SU-DHL-6 (cell line): ENCODE data around the gene ESPN.

Source experiments
- H2AFZ ChIP-seq: fragments of 200-600 bp; sonication (generic); 2 replicates; pipeline ENCODE4 v1.6.1; 2014; ENCODE audit warnings: low read depth, mild to moderate bottlenecking, moderate library complexity, mixed read lengths, antibody characterized with exemption, low read length; ENCODE audit not compliant: severe bottlenecking
- H3F3A ChIP-seq: fragments of 200-600 bp; shearing (Covaris generic); 2 replicates; pipeline ENCODE4 v1.6.0; 2016; ENCODE audit warnings: antibody characterized with exemption, mild to moderate bottlenecking; ENCODE audit not compliant: insufficient read depth
- H3K27ac ChIP-seq: fragments of 200-600 bp; sonication (generic); 2 replicates; pipeline ENCODE4 v1.5.1; 2016; ENCODE audit warnings: low read depth, mild to moderate bottlenecking, low read length, moderate library complexity, mixed read lengths
- H3K27me3 ChIP-seq: fragments of 200-600 bp; sonication (generic), shearing (Covaris generic); 2 replicates; pipeline ENCODE4 v1.6.0; 2014; ENCODE audit warnings: mild to moderate bottlenecking, low read length
- H3K36me3 ChIP-seq: fragments of 200-600 bp; sonication (generic); 2 replicates; pipeline ENCODE4 v1.6.1; 2014; ENCODE audit warnings: mild to moderate bottlenecking, low read length, mixed read lengths
- H3K4me2 ChIP-seq: fragments of 300-600, 200-600 bp; shearing (Covaris generic), sonication (generic); 2 replicates; pipeline ENCODE4 v1.6.0; 2014; ENCODE audit warnings: low read length, low read depth, mild to moderate bottlenecking; ENCODE audit not compliant: poor library complexity, severe bottlenecking
- H3K4me3 ChIP-seq: fragments of 200-600 bp; sonication (generic); 2 replicates; pipeline ENCODE4 v1.5.1; 2014; ENCODE audit warnings: antibody characterized with exemption, low read length, mild to moderate bottlenecking, mixed read lengths; ENCODE audit not compliant: insufficient read depth, poor library complexity, severe bottlenecking
- H3K79me2 ChIP-seq: fragments of 200-600 bp; sonication (generic); 2 replicates; pipeline ENCODE4 v1.6.1; 2014; ENCODE audit warnings: mild to moderate bottlenecking, low read length, moderate library complexity; ENCODE audit not compliant: insufficient read depth
- H3K9ac ChIP-seq: fragments of 200-600 bp; sonication (generic); 2 replicates; pipeline ENCODE4 v1.7.0; 2014; ENCODE audit warnings: mild to moderate bottlenecking, low read length
- H3K9me2 ChIP-seq: fragments of 200-600 bp; sonication (generic); replicated peaks from 2 replicates; pipeline ENCODE4 v1.6.1; 2014; ENCODE audit warnings: low read length; ENCODE audit not compliant: insufficient read depth
- H3K9me3 ChIP-seq: fragments of 200-600 bp; sonication (generic); 2 replicates; pipeline ENCODE4 v1.6.1; 2014; ENCODE audit warnings: low read length, mixed read lengths; ENCODE audit not compliant: insufficient read depth
- H4K20me1 ChIP-seq: fragments of 200-600 bp; sonication (generic); 2 replicates; pipeline ENCODE4 v1.6.1; 2014; ENCODE audit warnings: low read depth, mild to moderate bottlenecking, antibody characterized with exemption, low read length, moderate library complexity, mixed read lengths
- EZH2phosphoT487 ChIP-seq: fragments of 200-600 bp; sonication (generic), shearing (Covaris generic); conservative IDR thresholded peaks from 2 replicates; pipeline ENCODE4 v1.6.1; 2018; ENCODE audit warnings: mild to moderate bottlenecking, antibody characterized with exemption, low read length, moderate library complexity, mixed read lengths
- TF ChIP-seq, protein P1 (sequence below): fragments of 200-600 bp; sonication (generic); IDR thresholded peaks from one replicate; pipeline ENCODE4 v1.5.1; 2017; ENCODE audit warnings: antibody characterized with exemption, mild to moderate bottlenecking, low read length, moderate library complexity; ENCODE audit not compliant: insufficient read depth, poor library complexity, severe bottlenecking

ESPN gene

DNA sequence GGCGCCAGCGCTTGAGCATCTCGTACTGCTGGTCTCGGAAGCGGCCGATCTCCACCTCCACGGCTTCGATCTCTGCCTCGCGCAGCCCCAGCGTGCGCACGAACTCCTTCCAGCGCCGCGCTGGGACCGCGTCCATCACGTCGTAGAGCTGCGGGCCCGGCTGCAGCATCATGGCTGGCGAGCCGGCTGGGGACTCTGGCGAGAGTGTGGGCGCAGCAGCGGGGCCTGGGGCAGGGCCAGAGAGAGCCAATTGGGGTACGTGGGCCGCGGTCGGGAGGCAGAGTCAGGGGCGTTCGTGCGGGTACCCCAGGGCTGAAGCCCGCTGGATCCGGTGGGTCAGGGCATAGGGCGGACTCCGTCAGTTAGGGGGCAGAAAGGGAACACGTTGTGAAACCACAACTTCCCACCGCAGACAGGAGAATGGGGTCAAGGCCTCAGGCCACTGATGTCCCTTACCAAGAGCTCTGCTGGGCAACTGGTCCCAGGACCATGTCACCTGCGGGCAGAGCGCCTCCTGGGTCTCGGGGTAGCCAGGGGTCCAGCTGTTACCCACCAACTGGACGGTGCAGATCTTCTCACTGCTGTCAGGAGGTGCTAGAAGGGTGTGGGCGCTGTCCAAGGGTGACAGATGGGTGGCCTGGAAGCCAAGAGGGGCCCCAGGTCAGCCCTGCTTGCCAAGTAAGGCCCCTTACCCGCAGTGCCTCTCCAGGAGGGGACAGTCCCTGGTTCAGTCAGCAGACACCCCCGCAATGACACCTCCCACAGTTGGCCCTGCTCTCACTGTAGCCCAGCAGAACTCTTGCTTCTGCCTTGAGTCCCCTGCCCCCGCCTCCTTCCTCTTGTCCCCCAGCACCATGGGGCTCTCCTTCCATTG is 37.2 kb downstream of the ESPN start:
- H2AFZ ChIP-seq = no peak overlapping the region
- H3K27ac ChIP-seq = no peak overlapping the region
- TF ChIP-seq, protein P1, sequence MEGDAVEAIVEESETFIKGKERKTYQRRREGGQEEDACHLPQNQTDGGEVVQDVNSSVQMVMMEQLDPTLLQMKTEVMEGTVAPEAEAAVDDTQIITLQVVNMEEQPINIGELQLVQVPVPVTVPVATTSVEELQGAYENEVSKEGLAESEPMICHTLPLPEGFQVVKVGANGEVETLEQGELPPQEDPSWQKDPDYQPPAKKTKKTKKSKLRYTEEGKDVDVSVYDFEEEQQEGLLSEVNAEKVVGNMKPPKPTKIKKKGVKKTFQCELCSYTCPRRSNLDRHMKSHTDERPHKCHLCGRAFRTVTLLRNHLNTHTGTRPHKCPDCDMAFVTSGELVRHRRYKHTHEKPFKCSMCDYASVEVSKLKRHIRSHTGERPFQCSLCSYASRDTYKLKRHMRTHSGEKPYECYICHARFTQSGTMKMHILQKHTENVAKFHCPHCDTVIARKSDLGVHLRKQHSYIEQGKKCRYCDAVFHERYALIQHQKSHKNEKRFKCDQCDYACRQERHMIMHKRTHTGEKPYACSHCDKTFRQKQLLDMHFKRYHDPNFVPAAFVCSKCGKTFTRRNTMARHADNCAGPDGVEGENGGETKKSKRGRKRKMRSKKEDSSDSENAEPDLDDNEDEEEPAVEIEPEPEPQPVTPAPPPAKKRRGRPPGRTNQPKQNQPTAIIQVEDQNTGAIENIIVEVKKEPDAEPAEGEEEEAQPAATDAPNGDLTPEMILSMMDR = no peak
- TF ChIP-seq EZH2phosphoT487 = no peak
- no peaks in the 10 kb centered on the region for H3K36me3 ChIP-seq
- H3K4me2 ChIP-seq = no peak overlapping the region
- H3K9me3 ChIP-seq = no peaks in the 10 kb centered on the region
- no peaks in the 10 kb centered on the region for H3K79me2 ChIP-seq
- H3K27me3 ChIP-seq = no peaks in the 10 kb centered on the region
- H3K4me3 ChIP-seq = no peak overlapping the region
- H3K9ac ChIP-seq = no peak overlapping the region
- H3K9me2 ChIP-seq = no peaks in the 10 kb centered on the region
- H4K20me1 ChIP-seq = no peaks in the 10 kb centered on the region
- H3F3A ChIP-seq = no peaks in the 10 kb centered on the region

DNA sequence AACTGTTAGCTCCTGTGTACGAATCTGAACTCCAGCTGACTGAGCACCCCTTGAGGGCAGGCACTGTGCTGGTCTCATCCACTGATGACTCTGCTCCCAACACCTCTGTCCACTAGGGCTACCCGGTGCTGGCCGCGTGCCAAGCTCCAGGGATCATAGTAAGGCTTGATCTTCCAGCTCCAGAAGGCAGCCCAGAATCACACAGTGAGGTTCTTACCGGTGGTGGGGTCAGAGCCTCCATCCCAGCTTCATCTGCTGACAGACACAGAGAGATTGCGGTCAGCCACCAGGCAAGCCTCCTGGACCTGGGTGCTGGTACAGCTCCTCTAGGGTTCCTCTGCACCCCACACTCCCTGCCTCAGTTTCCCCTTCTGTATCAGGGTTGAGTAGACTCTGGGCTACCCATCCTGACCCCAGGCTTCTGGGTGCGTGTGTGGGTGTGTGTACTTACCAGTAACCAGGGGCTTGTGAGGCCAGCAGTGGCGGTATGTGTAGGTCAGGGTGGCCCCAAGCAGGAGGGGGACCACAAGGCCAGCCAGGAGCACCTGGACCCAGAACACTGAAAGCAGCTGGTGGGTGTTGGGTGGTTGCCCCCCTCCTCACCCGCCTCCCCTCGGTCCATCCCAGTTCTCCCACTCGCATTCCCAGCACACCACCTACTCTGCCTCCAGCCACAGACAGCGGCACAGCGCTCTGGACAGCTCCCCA is 38.0 kb downstream of the ESPN start:
- H2AFZ ChIP-seq = no peak overlapping the region
- no peaks in the 10 kb centered on the region for H4K20me1 ChIP-seq
- no peak overlapping the region for H3K27ac ChIP-seq
- no peaks in the 10 kb centered on the region for H3K9me3 ChIP-seq
- H3K9me2 ChIP-seq = no peaks in the 10 kb centered on the region
- H3K27me3 ChIP-seq = no peaks in the 10 kb centered on the region
- no peaks in the 10 kb centered on the region for H3K36me3 ChIP-seq
- H3K79me2 ChIP-seq = no peaks in the 10 kb centered on the region
- H3K4me2 ChIP-seq = no peak overlapping the region
- TF ChIP-seq, protein P1 = no peak
- no peak for TF ChIP-seq EZH2phosphoT487
- H3K9ac ChIP-seq = no peak overlapping the region
- no peak overlapping the region for H3K4me3 ChIP-seq
- no peaks in the 10 kb centered on the region for H3F3A ChIP-seq

DNA sequence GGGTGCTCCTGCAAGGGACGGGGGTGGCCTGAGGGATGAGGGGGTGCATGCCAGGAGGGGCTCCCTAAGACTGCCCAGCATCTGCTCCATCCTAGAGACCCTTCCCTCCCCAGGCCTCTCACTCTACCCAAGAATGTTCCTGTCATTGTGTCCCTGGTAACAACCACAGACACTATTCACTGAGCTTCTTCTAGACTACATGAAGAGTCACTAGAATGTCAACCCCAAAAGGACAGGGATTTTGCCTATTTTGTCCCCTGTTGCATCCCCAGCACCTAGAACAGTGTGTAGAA is 38.5 kb downstream of the ESPN start:
- Histone ChIP-seq H3K79me2 (no peaks in the 10 kb centered on the region), H2AFZ (no peak overlapping the region), H3K4me3 (no peak overlapping the region), H3K4me2 (no peak overlapping the region), H3K9me2 (no peaks in the 10 kb centered on the region), H3K9ac (no peak overlapping the region), H3K27me3 (no peaks in the 10 kb centered on the region), H3K27ac (no peak overlapping the region), H3K9me3 (no peaks in the 10 kb centered on the region), H4K20me1 (no peaks in the 10 kb centered on the region), H3K36me3 (no peaks in the 10 kb centered on the region), H3F3A (no peaks in the 10 kb centered on the region)
- no peak for TF ChIP-seq EZH2phosphoT487
- TF ChIP-seq, protein P1 = no peak
